GM19467 (cell line): ENCODE data around the gene CFHR2.
A peak's percentile ranks its signal among the peaks of the same experiment; 100 is the strongest.
"Not testable (repeated sequence)": the region's sequence is repeated elsewhere in the genome, so short reads cannot be mapped to it uniquely, and the experiment has no call there.

Source experiments
- ATAC-seq: cut with Tn5 transposase; IDR thresholded peaks from one replicate; pipeline ENCODE4 v1.9.1; 2021; ENCODE audit warnings: mild to moderate bottlenecking, moderate library complexity; ENCODE audit not compliant: unreplicated experiment

The CFHR2 gene

DNA sequence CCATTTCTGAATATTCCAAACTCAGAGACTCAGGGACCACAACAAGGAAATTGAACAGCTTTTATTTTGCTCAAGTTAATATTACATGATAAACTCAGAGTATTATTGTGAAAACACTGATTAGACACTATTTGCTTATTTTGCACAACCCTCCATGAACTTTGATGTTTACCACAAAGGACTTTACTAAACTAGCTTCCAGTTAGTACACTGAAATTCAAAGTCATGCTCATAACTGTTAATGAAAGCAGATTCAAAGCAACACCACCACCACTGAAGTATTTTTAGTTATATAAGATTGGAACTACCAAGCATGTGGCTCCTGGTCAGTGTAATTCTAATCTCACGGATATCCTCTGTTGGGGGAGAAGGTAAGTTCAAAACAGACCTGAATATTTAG lies at the start of gene CFHR2:
Gene CFHR2, plus strand, starts transcription at position 171 of the 400 bp plus-strand sequence. Its CDS starts 143 bp downstream, at position 314.
- not testable (repeated sequence) for ATAC-seq

DNA sequence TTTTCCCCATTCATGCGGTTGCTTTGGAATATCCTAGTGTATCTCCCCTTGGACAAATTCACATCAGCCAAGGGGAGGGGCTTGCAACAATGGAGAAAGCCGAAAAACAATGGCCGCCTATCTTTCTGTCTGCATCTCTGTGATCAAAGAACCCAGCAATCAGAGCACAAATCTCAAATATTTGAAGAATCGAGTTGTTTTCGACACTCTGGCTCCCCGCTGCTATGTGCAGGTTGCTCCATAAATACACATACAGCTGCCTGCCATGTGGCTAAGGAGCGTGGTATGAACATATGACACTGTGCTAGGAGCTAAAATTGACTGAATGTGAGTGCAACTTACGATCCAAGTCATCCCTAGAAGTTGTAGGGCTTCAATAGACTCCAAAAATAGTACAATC lies 47.2 kb upstream of the CFHR2 start:
- ATAC-seq = no peak

GRCh38 chr1:196897158-196897828 lies 46.2 kb upstream of the CFHR2 start:
- no peak for ATAC-seq

DNA sequence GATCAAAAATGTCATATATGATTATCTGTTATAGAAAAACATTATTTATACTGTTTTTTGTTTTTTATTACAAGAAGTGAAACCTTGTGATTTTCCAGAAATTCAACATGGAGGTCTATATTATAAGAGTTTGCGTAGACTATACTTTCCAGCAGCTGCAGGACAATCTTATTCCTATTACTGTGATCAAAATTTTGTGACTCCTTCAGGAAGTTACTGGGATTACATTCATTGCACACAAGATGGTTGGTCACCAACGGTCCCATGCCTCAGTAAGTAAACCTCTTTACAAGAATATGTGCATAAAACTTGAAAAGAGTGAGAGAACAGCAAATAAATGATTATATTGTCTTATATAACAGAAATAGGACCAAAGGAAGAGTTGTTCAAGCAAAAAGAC lies 41.2 kb upstream of the CFHR2 start:
- ATAC-seq = no peak

GRCh38 chr1:196910215-196910614 lies 33.3 kb upstream of the CFHR2 start:
- no peak for ATAC-seq

GRCh38 chr1:196912283-196912682 lies 31.3 kb upstream of the CFHR2 start:
- not testable (repeated sequence) for ATAC-seq

DNA sequence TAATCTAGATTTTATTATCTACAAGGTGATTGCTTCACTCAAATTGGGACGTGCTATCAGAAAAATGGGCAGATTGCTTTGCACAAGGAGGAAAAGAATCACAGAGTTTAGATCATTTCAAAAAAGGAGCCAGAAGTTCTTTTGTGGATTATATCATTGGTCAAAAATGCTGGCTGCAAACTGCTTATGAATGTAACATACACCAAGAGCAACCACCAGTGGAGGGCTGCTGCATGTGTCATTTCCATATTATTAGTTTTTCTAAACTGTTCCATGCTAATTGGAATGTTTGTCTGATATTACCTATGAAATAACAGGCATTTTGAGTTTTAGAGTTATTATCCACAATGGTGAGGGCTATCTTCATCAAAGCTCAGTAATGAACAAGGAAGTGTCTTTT lies 16.7 kb upstream of the CFHR2 start:
- ATAC-seq = not testable (repeated sequence)

DNA sequence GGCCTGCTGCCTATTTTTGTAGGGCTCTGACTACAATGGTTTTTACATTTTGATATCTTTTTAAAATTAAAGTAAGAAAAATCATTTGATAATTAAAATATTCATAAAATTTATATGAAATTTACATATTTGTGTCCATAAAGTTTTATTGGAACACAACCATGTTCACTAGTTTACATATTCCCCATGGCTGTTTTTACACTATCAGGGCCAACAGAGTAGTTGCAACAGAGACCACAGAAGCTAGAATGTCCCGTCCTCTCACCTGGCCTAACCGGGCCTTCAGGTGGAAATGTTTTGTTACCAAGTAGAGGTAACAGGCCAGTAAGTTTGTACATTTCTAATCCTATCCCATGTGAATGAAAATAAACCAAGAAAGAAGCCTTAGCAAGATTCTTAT lies 10.7 kb upstream of the CFHR2 start:
- ATAC-seq = not testable (repeated sequence)

GRCh38 chr1:196933531-196934189 lies 9.9 kb upstream of the CFHR2 start:
- ATAC-seq = no peak

GRCh38 chr1:196941474-196941873 lies 2.1 kb upstream of the CFHR2 start:
- ATAC-seq = not testable (repeated sequence)

DNA sequence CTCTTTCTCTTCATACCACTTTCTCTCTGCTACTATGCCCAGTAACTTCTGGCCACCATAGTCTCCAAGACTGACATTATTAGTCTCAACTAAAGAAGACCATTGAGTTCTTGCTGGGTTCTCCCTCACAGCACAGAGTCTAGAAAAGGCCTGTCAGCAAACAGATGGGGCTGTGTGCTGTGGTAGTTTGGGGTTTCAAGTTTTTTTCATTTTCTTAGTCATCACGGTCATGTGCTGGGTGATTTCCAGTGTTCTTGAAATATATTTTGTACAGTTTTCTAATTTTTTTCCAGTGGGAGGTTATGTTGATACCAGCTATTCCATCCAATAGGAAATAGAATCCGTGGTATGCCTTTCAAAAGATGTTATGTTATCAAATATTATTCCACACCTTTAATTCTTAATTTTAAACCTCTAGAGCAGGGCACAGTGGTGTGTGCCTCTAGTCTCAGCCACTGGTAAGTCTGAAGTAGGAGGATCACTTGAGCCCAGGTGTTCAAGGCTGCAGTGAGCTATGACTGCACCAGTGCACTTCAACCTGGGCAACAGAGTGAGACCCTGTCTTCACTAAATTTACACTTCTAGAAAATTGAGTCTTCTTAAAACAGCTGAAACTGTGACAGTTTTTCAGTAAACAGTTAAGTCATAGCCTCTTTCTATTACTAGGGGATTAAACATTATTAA lies 8.3 kb downstream of the CFHR2 start:
- peak; percentile 54 for ATAC-seq

- no peak for ATAC-seq
These were observed 11.2 kb downstream of the CFHR2 start for GRCh38 chr1:196954778-196955177.

- ATAC-seq = no peak
These were observed 12.4 kb downstream of the CFHR2 start for GRCh38 chr1:196955926-196956325.

DNA sequence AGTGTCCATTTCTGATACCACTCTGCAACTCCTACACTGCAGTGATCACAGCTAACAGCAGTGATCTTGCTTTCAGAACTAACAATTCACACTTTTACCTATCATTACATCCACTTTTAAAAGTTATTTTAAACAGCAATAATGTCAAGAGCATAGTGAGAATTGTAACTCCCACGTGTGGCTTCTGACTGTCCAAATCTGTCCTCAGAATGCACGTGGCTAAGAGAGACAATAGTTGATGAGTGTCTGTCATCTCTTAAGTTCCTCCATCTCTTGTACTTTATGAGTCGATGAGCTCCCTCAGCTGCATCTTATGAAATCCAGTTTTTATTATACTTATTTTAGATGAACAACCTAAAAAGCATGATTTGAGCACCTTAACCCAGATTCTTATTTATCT lies 17.3 kb downstream of the CFHR2 start:
- no peak for ATAC-seq

GRCh38 chr1:196970182-196970581 lies 26.6 kb downstream of the CFHR2 start:
- ATAC-seq = no peak

GRCh38 chr1:196976278-196976677 lies 32.7 kb downstream of the CFHR2 start:
- no peak for ATAC-seq

GRCh38 chr1:196977278-196977677 lies 33.7 kb downstream of the CFHR2 start, which contains the start of gene CFHR5:
Gene CFHR5, plus strand, starts transcription at chr1:196977556. Its CDS starts 109 bp downstream, at chr1:196977665.
- ATAC-seq = no peak

- no peak for ATAC-seq
These were observed 37.3 kb downstream of the CFHR2 start for GRCh38 chr1:196980859-196981258.

DNA sequence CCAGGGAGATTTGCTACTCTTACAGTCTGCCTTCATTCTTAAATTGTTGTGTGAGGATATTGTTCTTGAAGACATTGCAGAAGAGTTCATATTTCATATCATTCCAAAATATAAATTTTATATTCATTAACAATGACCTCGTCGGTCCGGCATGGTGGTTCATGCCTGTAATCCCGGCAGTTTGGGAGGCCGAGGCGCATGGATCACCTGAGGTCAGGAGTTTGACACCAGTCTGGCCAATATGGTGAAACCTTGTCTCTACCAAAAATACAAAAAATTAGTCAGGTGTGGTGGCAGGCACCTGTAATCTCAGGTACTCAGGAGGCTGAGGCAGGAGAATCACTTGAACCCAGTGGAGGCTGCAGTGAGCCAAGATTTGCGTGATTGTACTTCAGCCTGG lies 38.7 kb downstream of the CFHR2 start:
- ATAC-seq = not testable (repeated sequence)

DNA sequence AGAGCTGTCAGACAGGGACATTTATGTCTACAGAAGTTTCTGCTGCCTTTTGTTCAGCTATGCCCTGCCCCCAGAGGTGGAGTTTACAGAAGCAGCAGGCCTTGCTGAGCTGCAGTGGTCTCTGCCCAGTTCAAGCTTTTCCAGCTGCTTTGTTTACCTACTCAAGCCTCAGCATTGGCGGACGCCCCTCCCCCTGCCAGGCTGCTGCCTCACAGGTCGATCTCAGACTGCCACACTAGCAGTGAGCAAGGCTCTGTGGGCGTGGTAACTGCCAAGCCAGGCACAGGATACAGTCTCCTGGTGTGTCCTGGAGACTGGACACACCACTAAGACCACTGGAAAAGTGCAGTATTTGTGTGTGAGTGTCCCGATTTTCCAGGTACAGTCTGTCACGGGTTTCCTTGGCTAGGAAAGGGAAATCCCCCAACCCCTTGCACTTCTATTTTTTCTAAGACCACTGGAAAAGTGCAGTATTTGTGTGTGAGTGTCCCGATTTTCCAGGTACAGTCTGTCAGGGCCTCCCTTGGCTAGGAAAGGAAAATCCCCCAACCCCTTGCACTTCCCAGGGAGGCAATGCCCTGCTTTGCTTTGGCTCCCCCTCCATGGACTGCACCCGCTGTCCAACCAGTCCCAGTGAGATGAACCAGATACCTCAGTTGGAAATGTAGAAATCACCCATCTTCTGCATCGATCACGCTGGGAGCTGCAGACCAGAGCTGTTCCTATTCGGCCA lies 48.5 kb downstream of the CFHR2 start:
- ATAC-seq = not testable (repeated sequence)

DNA sequence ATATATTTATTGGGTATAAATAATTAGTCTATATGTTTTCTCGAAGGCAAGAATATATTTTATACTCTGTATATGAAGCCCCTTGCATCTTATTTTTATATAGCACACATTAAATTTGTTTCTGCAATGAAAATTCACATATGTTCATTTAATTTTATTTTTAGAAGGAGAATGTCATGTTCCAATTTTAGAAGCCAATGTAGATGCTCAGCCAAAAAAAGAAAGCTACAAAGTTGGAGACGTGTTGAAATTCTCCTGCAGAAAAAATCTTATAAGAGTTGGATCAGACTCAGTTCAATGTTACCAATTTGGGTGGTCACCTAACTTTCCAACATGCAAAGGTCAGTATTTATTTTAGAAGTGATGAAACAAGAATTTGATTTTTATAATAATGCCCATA lies 50.4 kb downstream of the CFHR2 start:
- ATAC-seq = no peak
